ENCODE results near the gene SLC2A13.

- TF ChIP-seq ZNF777 (tag by site-specific recombination; IDR thresholded peaks at IDR 0.05; ENCODE audit: borderline replicate concordance): no peak
- TF ChIP-seq, protein P1, sequence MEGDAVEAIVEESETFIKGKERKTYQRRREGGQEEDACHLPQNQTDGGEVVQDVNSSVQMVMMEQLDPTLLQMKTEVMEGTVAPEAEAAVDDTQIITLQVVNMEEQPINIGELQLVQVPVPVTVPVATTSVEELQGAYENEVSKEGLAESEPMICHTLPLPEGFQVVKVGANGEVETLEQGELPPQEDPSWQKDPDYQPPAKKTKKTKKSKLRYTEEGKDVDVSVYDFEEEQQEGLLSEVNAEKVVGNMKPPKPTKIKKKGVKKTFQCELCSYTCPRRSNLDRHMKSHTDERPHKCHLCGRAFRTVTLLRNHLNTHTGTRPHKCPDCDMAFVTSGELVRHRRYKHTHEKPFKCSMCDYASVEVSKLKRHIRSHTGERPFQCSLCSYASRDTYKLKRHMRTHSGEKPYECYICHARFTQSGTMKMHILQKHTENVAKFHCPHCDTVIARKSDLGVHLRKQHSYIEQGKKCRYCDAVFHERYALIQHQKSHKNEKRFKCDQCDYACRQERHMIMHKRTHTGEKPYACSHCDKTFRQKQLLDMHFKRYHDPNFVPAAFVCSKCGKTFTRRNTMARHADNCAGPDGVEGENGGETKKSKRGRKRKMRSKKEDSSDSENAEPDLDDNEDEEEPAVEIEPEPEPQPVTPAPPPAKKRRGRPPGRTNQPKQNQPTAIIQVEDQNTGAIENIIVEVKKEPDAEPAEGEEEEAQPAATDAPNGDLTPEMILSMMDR (tag by site-specific recombination; IDR thresholded peaks at IDR 0.05): no peak
- no peak for TF ChIP-seq YY1 (tag by site-specific recombination; IDR thresholded peaks at IDR 0.05)
- TF ChIP-seq SP2 (tag by site-specific recombination; IDR thresholded peaks at IDR 0.05): no peak
- TF ChIP-seq ZNF24 (tag by site-specific recombination; IDR thresholded peaks at IDR 0.05): no peak
- TF ChIP-seq, protein P2, sequence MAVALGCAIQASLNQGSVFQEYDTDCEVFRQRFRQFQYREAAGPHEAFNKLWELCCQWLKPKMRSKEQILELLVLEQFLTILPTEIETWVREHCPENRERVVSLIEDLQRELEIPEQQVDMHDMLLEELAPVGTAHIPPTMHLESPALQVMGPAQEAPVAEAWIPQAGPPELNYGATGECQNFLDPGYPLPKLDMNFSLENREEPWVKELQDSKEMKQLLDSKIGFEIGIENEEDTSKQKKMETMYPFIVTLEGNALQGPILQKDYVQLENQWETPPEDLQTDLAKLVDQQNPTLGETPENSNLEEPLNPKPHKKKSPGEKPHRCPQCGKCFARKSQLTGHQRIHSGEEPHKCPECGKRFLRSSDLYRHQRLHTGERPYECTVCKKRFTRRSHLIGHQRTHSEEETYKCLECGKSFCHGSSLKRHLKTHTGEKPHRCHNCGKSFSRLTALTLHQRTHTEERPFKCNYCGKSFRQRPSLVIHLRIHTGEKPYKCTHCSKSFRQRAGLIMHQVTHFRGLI (tag by site-specific recombination; IDR thresholded peaks at IDR 0.05): no peak
- no peak for TF ChIP-seq ZNF416 (tag by site-specific recombination; IDR thresholded peaks at IDR 0.05)
- TF ChIP-seq ZNF214 (tag by site-specific recombination; IDR thresholded peaks at IDR 0.05; ENCODE audit: borderline replicate concordance): no peak
- TF ChIP-seq REST (tag by site-specific recombination; IDR thresholded peaks at IDR 0.05): no peak
- no peak for TF ChIP-seq ZNF280D (tag by site-specific recombination; IDR thresholded peaks at IDR 0.05)
- TF ChIP-seq ZNF571 (tag by site-specific recombination; IDR thresholded peaks at IDR 0.05): no peak
- TF ChIP-seq MZF1 (tag by site-specific recombination; IDR thresholded peaks at IDR 0.05; ENCODE audit: borderline replicate concordance): no peak
Measured at GRCh38 chr12:40045656-40046055, 60.2 kb downstream of the SLC2A13 start.

Measured in HEK293 (cell line).